Ishikawa (cell line): ENCODE data around the gene ING2.

Source experiments
- CEBPB ChIP-seq: IDR thresholded peaks from 2 replicates; pipeline ENCODE4 v1.6.1; 2012
- CREB1 ChIP-seq: IDR thresholded peaks from 2 replicates; pipeline ENCODE4 v1.6.1; 2012; ENCODE audit warnings: low read depth
- EGR1 ChIP-seq: IDR thresholded peaks from 2 replicates; pipeline ENCODE4 v1.6.1; 2012
- EP300 ChIP-seq: IDR thresholded peaks from 2 replicates; pipeline ENCODE4 v1.6.1; 2012; ENCODE audit warnings: borderline replicate concordance
- MAX ChIP-seq: IDR thresholded peaks from 2 replicates; pipeline ENCODE4 v1.6.1; 2012
- NFIC ChIP-seq: IDR thresholded peaks from 2 replicates; pipeline ENCODE4 v1.6.1; 2012
- RAD21 ChIP-seq: IDR thresholded peaks from 2 replicates; pipeline ENCODE4 v1.6.1; 2012; ENCODE audit warnings: low read depth
- REST ChIP-seq: IDR thresholded peaks from 2 replicates; pipeline ENCODE4 v1.6.1; 2012; ENCODE audit warnings: low read depth, mild to moderate bottlenecking
- TAF1 ChIP-seq: IDR thresholded peaks from 2 replicates; pipeline ENCODE4 v1.6.1; 2012; ENCODE audit warnings: low read depth, mild to moderate bottlenecking
- TEAD4 ChIP-seq: IDR thresholded peaks from 2 replicates; pipeline ENCODE4 v1.6.1; 2012
- USF1 ChIP-seq: IDR thresholded peaks from 2 replicates; pipeline ENCODE4 v1.6.1; 2012
- ZBTB7A ChIP-seq: IDR thresholded peaks from 2 replicates; pipeline ENCODE4 v1.6.1; 2012; ENCODE audit warnings: low read depth

GRCh38 chr4:183495184-183495583 is 9.7 kb upstream of the ING2 start:
- TF ChIP-seq REST (no peak), RAD21 (no peak), EGR1 (no peak), EP300 (no peak), MAX (no peak), NFIC (no peak), CREB1 (no peak), TEAD4 (no peak), USF1 (no peak), TAF1 (no peak), ZBTB7A (no peak), CEBPB (no peak)
